Kidney epithelial cell (primary cell): ENCODE results near the gene LEPROT. TPM values are rescaled to one million over a fixed set of nuclear protein-coding genes. Genes with fewer than 3 reads are reported as not detected.

ENCODE experiments used
- DNase-seq: peaks from one replicate; pipeline ENCODE4 v3.0.0-alpha.2; 2010; ENCODE audit warnings: low read depth
- H3K27me3 ChIP-seq: 2 replicates; pipeline ENCODE4 v1.6.0; 2011; ENCODE audit warnings: low read length; ENCODE audit not compliant: control insufficient read depth, insufficient read depth
- H3K36me3 ChIP-seq: 2 replicates; pipeline ENCODE4 v1.5.1; 2011; ENCODE audit warnings: low read length; ENCODE audit not compliant: control insufficient read depth, insufficient read depth
- H3K4me3 ChIP-seq: 2 replicates; pipeline ENCODE4 v1.5.1; 2011; ENCODE audit warnings: low read depth, mild to moderate bottlenecking, control low read depth, low read length
- CTCF ChIP-seq: IDR thresholded peaks from 2 replicates; pipeline ENCODE4 v1.5.1; 2011; ENCODE audit warnings: mild to moderate bottlenecking, moderate library complexity, low read length, control low read depth, inconsistent platforms; ENCODE audit not compliant: insufficient read depth, poor library complexity, severe bottlenecking
- total RNA-seq: library from RNA; depleted of rRNA; stranded (reverse); fragments of >200 nt; gene quantifications from 2 replicates; pipeline ENCODE4 v1.2.3, GENCODE V29; 2015

Gene LEPROT
- total RNA-seq, 1 donor from 2014 or later = 59.6 TPM

- Histone ChIP-seq H3K4me3 (no peak overlapping the region), H3K36me3 (no peaks in the 10 kb centered on the region), H3K27me3 (no peaks in the 10 kb centered on the region)
- TF ChIP-seq CTCF = no peak
- no peak for DNase-seq
Measured at GRCh38 chr1:65440322-65440900, 19.9 kb downstream of the LEPROT start.

- no peaks in the 10 kb centered on the region for H3K36me3 ChIP-seq
- TF ChIP-seq CTCF = no peak
- no peak for DNase-seq
- no peak overlapping the region for H3K4me3 ChIP-seq
- no peaks in the 10 kb centered on the region for H3K27me3 ChIP-seq
Measured at GRCh38 chr1:65440915-65441314, 20.4 kb downstream of the LEPROT start.

- DNase-seq = no peak
- Histone ChIP-seq H3K27me3 (no peaks in the 10 kb centered on the region), H3K4me3 (no peak overlapping the region), H3K36me3 (no peaks in the 10 kb centered on the region)
- no peak for TF ChIP-seq CTCF
Measured at GRCh38 chr1:65441464-65441863, 21.0 kb downstream of the LEPROT start.

- DNase-seq = no peak
- Histone ChIP-seq H3K4me3 (no peak overlapping the region), H3K36me3 (no peaks in the 10 kb centered on the region), H3K27me3 (no peaks in the 10 kb centered on the region)
- no peak for TF ChIP-seq CTCF
Measured at GRCh38 chr1:65442442-65442841, 22.0 kb downstream of the LEPROT start.

GRCh38 chr1:65443647-65444046, 23.2 kb downstream of the LEPROT start:
- no peak overlapping the region for H3K4me3 ChIP-seq
- DNase-seq = no peak
- no peaks in the 10 kb centered on the region for H3K27me3 ChIP-seq
- no peaks in the 10 kb centered on the region for H3K36me3 ChIP-seq
- no peak for TF ChIP-seq CTCF

GRCh38 chr1:65444128-65444640, 23.7 kb downstream of the LEPROT start:
- Histone ChIP-seq H3K36me3 (no peaks in the 10 kb centered on the region), H3K27me3 (no peaks in the 10 kb centered on the region), H3K4me3 (no peak overlapping the region)
- TF ChIP-seq CTCF = no peak
- DNase-seq = no peak
